HG03039 (cell line): Measurements from ENCODE around the gene HECTD4.
A peak's percentile ranks its signal among the peaks of the same experiment; 100 is the strongest.
"Not testable (repeated sequence)": the region's sequence is repeated elsewhere in the genome, so short reads cannot be mapped to it uniquely, and the experiment has no call there.

Experiments used
- ATAC-seq: cut with Tn5 transposase; IDR thresholded peaks from one replicate; pipeline ENCODE4 v1.9.1; 2021; ENCODE audit warnings: mild to moderate bottlenecking, moderate library complexity; ENCODE audit not compliant: unreplicated experiment

HECTD4 gene

GRCh38 chr12:112381883-112382796 is at the start of gene HECTD4:
TSS of gene HECTD4 (minus strand) at chr12:112382431. CDS start at chr12:112382128, 303 bp downstream.
- peak; percentile 86 for ATAC-seq

GRCh38 chr12:112431965-112432364 is 49.7 kb upstream of the HECTD4 start:
- ATAC-seq = no peak

- ATAC-seq = no peak
These were observed 48.7 kb upstream of the HECTD4 start for GRCh38 chr12:112430929-112431328.

GRCh38 chr12:112427760-112428159 is 45.5 kb upstream of the HECTD4 start:
- no peak for ATAC-seq

- ATAC-seq = no peak
These were observed 43.6 kb upstream of the HECTD4 start for GRCh38 chr12:112425582-112426382.

GRCh38 chr12:112424126-112424525 is 41.9 kb upstream of the HECTD4 start:
- ATAC-seq = no peak

GRCh38 chr12:112422531-112422930 is 40.3 kb upstream of the HECTD4 start:
- no peak for ATAC-seq

- no peak for ATAC-seq
These were observed 39.1 kb upstream of the HECTD4 start for GRCh38 chr12:112421363-112421762.

GRCh38 chr12:112420740-112421139 is 38.5 kb upstream of the HECTD4 start:
- ATAC-seq = no peak

- ATAC-seq = peak; percentile 30
These were observed 37.3 kb upstream of the HECTD4 start for GRCh38 chr12:112419297-112420133.

GRCh38 chr12:112418608-112419296 is 36.5 kb upstream of the HECTD4 start, which contains the start of gene PTPN11:
TSS of gene PTPN11 (plus strand) at chr12:112418947. CDS start at chr12:112419112, 165 bp downstream.
- peak; percentile 60 for ATAC-seq

- no peak for ATAC-seq
These were observed 36.0 kb upstream of the HECTD4 start for GRCh38 chr12:112418273-112418607.

- not testable (repeated sequence) for ATAC-seq
These were observed 33.2 kb upstream of the HECTD4 start for GRCh38 chr12:112415457-112415856.

- ATAC-seq = no peak
These were observed 31.8 kb upstream of the HECTD4 start for GRCh38 chr12:112413855-112414625.

- ATAC-seq = no peak
These were observed 27.6 kb upstream of the HECTD4 start for GRCh38 chr12:112409906-112410244.

- peak; percentile 72 for ATAC-seq
These were observed 27.1 kb upstream of the HECTD4 start, which contains the start of gene RPL6 for GRCh38 chr12:112409064-112409905. TSS of gene RPL6 (minus strand) at chr12:112409605. CDS start at chr12:112408656, 949 bp downstream.

GRCh38 chr12:112408621-112409020 is 26.4 kb upstream of the HECTD4 start:
- no peak for ATAC-seq

- ATAC-seq = not testable (repeated sequence)
These were observed 25.5 kb upstream of the HECTD4 start for GRCh38 chr12:112407683-112408082.
